HG02981 (cell line): ENCODE results near the gene ITGA2B.

Experiments used
- ATAC-seq: cut with Tn5 transposase; IDR thresholded peaks from one replicate; pipeline ENCODE4 v1.9.1; 2021; ENCODE audit warnings: mild to moderate bottlenecking, moderate library complexity; ENCODE audit not compliant: unreplicated experiment

ITGA2B gene

DNA sequence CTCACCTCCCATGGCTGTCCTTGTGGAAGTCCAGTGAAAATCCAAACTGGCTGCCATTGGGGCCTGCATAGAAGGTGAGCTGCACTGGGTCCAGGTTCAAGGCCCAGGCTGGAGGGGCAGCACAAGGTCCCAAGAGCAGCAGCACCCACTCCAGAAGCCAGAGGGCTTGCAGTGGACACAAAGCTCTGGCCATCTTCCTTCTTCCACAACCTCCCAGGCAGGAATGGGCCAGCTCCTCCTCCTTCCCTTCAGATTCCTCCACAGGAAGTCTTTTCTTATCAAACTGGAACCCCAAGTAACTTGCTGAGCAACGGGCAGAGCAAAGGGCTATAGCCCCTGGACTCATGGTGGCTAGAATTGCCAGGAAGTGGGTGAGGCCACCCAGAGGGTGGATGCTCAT lies at the start of gene ITGA2B:
Gene ITGA2B, minus strand, starts transcription at position 369 of the 400 bp plus-strand sequence. Its CDS starts 176 bp downstream, at position 193.
- no peak for ATAC-seq

DNA sequence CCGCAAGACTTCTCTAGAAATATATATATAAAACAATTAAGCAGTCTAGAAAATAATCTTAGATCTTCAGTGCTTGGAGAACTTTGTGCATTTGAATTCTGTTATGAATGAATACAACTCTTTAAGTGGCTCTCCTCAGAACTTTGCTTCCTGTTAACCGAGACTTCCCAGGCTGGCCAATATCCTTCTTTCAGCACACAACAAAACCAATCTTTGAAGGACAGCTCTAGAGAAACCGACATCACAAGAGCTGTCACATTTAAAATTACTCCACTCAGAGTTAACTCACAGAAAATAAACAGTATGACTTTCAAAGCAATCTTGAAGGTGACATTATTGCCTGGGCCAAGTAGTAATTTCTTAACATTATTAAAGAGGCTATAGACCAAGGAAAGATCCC lies 49.7 kb upstream of the ITGA2B start:
- no peak for ATAC-seq

- ATAC-seq = no peak
Observed at GRCh38 chr17:44438636-44439035, 49.2 kb upstream of the ITGA2B start.

- no peak for ATAC-seq
Observed at GRCh38 chr17:44436336-44436735, 46.9 kb upstream of the ITGA2B start.

DNA sequence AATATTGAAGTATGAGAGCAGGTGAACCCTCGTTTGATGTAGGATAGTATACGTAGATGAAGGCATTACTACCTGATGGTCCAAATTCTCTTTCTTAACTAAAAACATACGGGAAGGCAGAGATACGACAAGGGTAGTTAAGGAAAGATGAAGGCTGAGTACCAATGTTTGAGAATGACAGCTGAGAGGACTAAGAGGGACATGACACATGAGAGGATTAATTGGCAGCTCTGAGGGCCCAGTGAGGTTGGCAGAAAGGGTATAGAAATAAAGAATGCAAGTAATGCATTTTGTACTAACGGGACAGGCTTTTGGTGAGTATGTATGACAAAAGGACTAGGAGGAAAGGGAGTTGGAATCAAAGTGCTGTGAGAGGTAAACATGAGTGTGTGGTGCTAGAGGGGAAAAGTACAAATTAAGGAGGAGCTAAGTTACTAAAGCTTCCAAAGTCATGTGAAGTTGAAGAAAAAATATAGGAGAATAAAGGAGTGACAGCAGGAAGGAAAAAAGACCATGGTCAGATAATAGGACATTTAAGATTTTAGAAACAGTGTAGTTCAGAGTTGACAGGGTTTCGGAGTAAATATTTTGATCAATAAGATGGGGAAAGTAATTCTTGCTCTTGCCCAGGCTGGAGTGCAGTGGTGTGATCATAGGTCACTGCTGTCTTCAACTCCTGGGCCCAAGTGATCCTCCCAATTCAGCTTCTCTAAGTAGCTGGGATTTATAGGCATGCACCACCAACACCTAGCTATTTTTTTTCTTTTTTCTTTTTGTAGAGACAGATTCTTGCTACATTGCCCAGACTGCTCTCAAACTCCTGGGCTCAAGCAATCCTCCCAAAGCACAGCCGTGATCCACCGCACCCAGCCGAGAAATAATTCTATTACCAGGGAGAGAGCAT lies 43.1 kb upstream of the ITGA2B start:
- ATAC-seq = no peak

DNA sequence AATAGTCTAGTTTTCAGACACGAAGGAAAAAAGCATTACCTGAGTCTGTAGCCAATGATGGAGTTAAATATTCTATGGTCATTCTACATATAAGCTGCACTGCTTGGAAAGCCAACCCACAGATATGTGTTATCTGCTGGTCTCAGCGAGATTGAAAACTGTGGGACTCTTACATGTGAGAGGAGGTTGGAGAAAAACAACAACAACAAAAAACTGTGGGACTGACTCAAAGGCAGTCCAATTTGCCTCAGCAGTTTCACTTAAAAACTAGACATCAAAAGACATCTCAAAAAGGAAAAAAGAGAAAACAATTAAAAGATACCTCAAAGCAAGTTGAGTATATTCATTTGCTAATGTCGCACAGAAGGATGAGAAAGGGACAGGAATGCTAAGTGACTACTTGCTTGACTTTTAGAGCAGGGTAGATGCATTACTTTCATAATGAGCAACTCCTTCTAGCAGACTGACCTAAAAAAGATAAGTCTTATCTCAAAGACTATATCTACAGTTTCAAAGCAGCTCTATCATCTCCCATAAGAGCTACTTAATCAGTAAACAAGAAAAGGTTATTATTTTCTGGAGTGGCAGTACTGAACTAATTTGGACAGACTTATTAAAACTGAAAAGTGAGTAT lies 35.5 kb upstream of the ITGA2B start:
- ATAC-seq = no peak

GRCh38 chr17:44417553-44417952 lies 28.1 kb upstream of the ITGA2B start:
- ATAC-seq = no peak

- ATAC-seq = no peak
Observed at GRCh38 chr17:44416558-44417289, 27.3 kb upstream of the ITGA2B start.

DNA sequence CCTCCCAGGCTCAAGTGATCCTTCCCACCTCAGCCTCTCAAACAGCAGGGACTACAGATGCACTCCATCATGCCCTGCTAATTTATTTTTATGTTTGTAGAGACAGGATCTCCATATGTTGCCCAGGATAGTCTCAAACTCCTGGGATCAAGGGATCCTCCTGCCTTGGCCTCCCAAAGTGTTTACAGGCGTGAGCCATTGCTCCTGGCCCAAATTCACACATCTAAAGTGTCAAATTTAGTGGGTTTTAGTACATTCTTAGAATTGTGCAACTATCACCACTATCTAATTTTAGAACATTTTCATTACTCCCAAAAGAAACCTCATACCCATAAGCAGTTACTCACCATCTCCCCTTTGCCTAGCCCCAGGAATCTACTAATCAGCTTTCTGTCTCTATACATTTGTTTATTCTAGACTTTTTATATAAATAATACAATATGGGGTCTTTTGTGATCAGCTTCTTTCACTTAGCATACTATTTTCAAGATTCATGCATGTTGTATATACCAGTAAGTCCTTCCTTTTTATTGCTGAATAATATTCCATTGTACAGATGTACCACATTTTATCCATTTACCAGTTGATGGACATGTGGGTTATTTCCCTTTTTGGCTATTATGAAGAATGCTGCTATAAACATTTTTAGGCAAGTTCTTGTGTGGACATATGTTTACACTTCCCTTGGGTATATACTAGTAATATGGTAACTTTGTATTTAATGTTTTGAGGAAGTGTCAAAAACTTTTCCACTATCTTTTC lies 25.1 kb upstream of the ITGA2B start:
- ATAC-seq = no peak

- ATAC-seq = no peak
Observed at GRCh38 chr17:44409309-44410028, 20.0 kb upstream of the ITGA2B start.

DNA sequence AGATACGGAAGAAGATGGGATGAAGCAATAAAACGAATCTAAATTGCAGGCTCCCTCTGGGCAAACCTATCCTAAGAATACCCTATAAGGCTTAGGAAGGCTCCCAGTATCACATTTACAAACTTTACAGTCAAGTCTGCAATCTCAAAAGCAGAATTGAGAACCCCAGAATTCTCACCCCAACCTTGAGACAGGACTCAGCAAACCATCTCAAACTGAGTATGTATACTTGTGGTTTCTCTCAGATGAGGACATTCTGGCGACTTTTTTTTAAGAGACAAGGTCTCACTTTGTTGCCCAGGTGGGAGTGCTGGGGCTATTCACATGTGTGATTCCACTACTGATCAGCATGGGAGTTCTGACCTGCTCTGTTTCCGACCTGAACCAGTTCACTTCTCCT lies 19.3 kb upstream of the ITGA2B start:
- ATAC-seq = no peak

- ATAC-seq = no peak
Observed at GRCh38 chr17:44402564-44403172, 13.2 kb upstream of the ITGA2B start.

GRCh38 chr17:44400226-44400847 lies 10.9 kb upstream of the ITGA2B start:
- no peak for ATAC-seq

DNA sequence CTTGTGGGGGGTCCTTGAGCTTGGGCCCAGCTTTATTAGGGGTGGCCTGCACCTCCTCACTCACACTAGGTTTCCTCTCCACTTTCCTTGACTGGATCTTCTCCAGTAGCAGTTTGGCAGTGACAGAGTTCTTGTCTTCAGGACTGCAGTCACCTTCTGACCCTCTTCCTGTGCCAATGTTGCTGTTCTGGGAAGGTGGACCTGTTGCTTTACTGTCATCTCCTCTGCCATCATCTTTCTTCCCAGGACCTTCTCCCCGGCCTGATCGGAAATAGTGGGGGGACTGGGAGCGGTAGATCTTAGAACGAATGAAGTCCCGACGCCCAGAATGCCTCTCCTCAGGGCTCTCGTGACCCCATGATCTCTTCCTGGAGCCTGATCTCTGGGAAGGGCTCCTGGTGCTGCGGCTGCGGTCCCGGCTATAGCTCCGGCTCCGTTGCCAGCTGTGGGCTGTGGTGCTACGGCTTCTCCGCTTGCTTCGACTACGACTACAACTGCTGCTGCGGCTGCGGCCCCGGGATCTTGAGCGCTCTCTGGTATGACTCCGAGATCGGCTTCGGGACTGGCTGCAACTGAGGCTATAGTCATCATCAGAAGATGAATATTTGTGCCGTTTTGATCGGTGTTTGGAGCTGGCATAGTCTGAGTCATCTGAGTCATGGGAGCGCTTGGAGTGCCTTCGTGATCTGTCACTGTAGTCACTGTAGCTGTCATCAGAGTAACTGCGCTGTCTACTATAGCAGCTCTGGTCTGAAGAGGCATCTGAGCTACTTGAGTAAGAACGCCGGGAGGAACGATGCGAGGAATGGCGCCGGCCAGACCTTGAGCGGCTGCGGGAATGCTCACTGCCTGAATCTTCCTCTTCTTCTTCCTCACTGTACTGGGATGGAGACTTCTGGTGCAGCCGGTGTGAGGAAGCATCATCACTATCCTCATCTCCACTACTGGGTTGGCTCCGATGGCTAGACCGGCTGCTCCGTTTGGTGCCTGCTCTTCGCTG lies 9.5 kb upstream of the ITGA2B start:
- ATAC-seq = no peak

- no peak for ATAC-seq
Observed at GRCh38 chr17:44397479-44398440, 8.3 kb upstream of the ITGA2B start.

DNA sequence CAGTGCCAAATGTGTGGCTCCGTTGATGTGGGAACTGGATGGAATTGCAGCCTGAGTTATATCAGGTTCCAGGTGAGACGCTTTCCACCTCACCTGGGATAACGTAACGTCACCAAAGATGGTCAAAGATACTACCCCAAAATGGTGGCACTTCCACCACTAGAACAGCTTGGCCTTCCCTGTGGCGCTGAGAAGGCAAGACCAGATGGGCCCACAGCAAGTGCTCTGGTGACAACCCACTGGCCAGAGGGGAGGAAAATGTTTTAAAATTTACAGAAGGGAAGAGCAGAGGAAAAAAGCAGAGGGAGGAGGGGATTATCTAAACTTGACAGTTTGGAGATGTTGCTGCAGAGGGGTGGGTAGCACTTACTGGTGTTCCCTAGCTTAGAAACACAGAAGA lies 7.5 kb upstream of the ITGA2B start:
- no peak for ATAC-seq

DNA sequence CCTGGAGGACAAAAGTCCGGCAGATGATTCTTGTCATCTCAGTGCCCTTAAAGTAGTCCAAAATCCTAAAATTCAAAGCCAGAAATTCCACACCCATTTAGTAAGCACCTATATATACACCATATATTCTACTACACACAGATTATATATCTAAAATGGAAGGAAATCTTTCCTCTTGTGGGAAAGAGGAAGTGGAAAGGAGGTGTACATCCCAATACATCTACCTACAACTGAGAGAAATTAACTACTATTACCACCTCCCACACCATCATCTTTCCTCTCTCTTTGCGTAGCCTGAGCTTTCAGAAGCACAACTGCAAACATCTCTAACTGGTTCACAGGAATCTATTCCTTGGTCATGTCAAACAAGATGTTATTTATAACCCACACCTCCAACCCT lies 5.4 kb upstream of the ITGA2B start:
- no peak for ATAC-seq
